ENCODE results near the gene MSH5. TPM values are rescaled to one million over a fixed set of nuclear protein-coding genes. Genes with fewer than 3 reads are reported as not detected.

Gene MSH5
- total RNA-seq, 2 experiments from 2014 or later = 104 to 218 TPM

DNA sequence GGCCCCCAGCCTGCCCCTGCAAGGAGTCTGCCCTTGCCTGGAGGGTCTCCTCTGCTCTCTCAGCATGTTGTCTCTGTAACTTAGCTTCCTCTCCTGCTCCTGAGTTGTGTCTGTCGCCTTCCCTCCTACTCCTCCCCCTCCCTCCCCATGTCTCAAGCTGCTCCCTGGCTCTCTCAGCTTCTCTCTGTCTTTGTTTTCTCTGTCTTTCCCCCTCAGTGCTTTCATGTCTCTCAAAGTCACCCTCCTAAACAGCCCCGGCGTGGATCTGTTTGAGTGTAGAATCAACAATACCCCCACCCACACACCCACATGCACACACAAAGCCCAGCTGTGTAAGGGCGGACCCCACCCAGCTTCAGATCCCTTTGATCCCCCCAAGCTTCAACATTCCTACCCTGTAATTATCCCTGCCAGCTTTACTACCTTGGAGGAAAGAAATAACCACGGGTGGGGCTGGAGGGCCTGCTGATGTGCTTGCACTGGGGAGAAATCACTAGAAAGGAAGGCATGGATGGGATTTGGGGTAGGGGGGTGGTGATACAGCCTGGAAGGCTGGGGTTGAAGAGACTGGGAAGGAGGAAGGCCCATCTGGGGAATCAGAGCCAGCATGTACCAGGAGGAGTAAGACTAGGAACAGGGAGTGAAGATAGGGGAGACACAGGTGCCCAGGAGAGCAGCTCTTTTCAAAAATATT is 25.7 kb upstream of the MSH5 start:
- H4K20me1 ChIP-seq (ENCODE audit: insufficient read depth, low read length) = no peaks in the 10 kb centered on the region
- DNase-seq (ENCODE audit: low spot score) = no peak
- intact Hi-C loops (cut with micrococcal nuclease; ENCODE audit: unreplicated experiment) = no loop called here
- POLR2A ChIA-PET = interaction anchor here (0.5 to 1.7 kb wide), 5 partner anchors 11 to 24 kb away, joined by 3 to 7 read pairs (median 3); no protein-coding TSS in a partner anchor
- no peaks in the 10 kb centered on the region for H3K36me3 ChIP-seq (ENCODE audit: insufficient read depth, low read length)
- no peak overlapping the region for H3K4me3 ChIP-seq (ENCODE audit: low read depth, low read length, poor library complexity, severe bottlenecking)
- CTCF ChIA-PET (ENCODE audit: unreplicated experiment) = interaction anchor here (0.5 kb wide), 1 partner anchor 121 kb away, joined by 7 read pairs; no protein-coding TSS in a partner anchor
- H3K9me2 ChIP-seq (ENCODE audit: insufficient read depth, low read length) = no peaks in the 10 kb centered on the region
- H3K4me2 ChIP-seq (ENCODE audit: low read length) = no peak overlapping the region
- TF ChIP-seq, protein P1, sequence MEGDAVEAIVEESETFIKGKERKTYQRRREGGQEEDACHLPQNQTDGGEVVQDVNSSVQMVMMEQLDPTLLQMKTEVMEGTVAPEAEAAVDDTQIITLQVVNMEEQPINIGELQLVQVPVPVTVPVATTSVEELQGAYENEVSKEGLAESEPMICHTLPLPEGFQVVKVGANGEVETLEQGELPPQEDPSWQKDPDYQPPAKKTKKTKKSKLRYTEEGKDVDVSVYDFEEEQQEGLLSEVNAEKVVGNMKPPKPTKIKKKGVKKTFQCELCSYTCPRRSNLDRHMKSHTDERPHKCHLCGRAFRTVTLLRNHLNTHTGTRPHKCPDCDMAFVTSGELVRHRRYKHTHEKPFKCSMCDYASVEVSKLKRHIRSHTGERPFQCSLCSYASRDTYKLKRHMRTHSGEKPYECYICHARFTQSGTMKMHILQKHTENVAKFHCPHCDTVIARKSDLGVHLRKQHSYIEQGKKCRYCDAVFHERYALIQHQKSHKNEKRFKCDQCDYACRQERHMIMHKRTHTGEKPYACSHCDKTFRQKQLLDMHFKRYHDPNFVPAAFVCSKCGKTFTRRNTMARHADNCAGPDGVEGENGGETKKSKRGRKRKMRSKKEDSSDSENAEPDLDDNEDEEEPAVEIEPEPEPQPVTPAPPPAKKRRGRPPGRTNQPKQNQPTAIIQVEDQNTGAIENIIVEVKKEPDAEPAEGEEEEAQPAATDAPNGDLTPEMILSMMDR (conservative IDR thresholded peaks at IDR 0.05; ENCODE audit: low read length) = no peak
- no peak for TF ChIP-seq EZH2phosphoT487 (IDR thresholded peaks at IDR 0.05; ENCODE audit: borderline replicate concordance, low read depth, low read length)
- H3K4me1 ChIP-seq (ENCODE audit: insufficient read depth, low read length, poor library complexity, severe bottlenecking) = peaks cover 10% of the 10 kb centered on the region
- H3K27ac ChIP-seq (ENCODE audit: low read depth, low read length, poor library complexity, severe bottlenecking) = no peak overlapping the region
- no peaks in the 10 kb centered on the region for H3K79me2 ChIP-seq (ENCODE audit: insufficient read depth, low read depth, low read length)
- H3K9me3 ChIP-seq (ENCODE audit: low read length) = no peaks in the 10 kb centered on the region
- no TSS peak for BruUV-seq (replicated peaks)
- no peak overlapping the region for H2AFZ ChIP-seq (ENCODE audit: low read length)

DNA sequence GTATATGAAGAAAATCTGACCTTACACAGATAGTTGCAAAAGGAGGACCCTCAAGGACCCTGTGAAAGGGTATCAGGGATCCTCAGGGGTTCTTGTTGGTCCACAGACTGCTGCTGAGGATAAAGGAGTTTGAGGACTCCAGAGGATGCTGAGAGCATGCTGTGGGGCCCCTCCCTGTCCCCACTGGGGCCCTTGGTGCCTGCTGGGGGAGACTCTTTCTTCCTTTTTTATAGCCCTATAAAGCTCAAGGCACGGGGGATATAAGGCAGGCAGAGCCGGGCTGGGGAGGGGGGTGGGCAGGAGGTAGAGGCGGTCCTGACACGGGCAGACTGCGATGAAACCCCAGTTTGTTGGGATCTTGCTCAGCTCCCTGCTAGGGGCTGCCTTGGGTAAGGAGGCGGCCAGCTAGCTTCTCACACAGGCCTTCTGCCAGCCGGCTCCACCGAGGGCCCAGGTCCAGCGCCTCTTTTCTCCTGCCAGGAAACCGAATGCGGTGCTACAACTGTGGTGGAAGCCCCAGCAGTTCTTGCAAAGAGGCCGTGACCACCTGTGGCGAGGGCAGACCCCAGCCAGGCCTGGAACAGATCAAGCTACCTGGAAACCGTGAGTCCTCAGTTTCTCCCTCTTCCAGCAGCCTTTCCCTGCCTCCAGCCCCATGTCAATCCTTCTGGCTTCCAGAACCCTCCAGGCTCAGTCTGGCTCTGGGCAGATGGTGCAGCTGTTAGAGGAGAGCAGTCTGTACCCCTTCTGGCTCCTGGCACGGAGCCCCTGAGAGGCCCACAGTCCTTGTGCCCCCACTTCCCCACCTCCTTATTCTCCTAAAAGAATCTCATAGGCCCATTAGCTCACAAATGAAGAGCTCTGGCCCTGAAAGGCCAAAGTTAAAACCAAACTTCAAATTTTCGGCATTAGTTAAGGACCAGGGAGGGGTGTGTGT is 24.5 kb upstream of the MSH5 start, which contains the start of gene LY6G6D:
TSS of gene LY6G6D (plus strand) at position 327 of the 937 bp plus-strand sequence. CDS start at position 335, 8 bp downstream.
- H4K20me1 ChIP-seq (ENCODE audit: insufficient read depth, low read length) = no peaks in the 10 kb centered on the region
- H3K9me2 ChIP-seq (ENCODE audit: insufficient read depth, low read length) = no peaks in the 10 kb centered on the region
- no peak within 1 kb of the TSS for H3K4me3 ChIP-seq (ENCODE audit: low read depth, low read length, poor library complexity, severe bottlenecking)
- intact Hi-C loops (cut with micrococcal nuclease; ENCODE audit: unreplicated experiment) = no loop called here
- BruUV-seq (replicated peaks) = no TSS peak
- H3K79me2 ChIP-seq (ENCODE audit: insufficient read depth, low read depth, low read length) = no peaks in the 10 kb centered on the region
- no peak within 1 kb of the TSS for H3K27ac ChIP-seq (ENCODE audit: low read depth, low read length, poor library complexity, severe bottlenecking)
- no peak within 1 kb of the TSS for H3K4me2 ChIP-seq (ENCODE audit: low read length)
- no peaks in the 10 kb centered on the region for H3K9me3 ChIP-seq (ENCODE audit: low read length)
- H2AFZ ChIP-seq (ENCODE audit: low read length) = no peak within 1 kb of the TSS
- no peak for DNase-seq (ENCODE audit: low spot score)
- peaks cover 9% of the 10 kb centered on the region for H3K4me1 ChIP-seq (ENCODE audit: insufficient read depth, low read length, poor library complexity, severe bottlenecking)
- TF ChIP-seq EZH2phosphoT487 (IDR thresholded peaks at IDR 0.05; ENCODE audit: borderline replicate concordance, low read depth, low read length) = no peak
- TF ChIP-seq, protein P1 (conservative IDR thresholded peaks at IDR 0.05; ENCODE audit: low read length) = no peak
- POLR2A ChIA-PET = interaction anchor here (1.0 to 1.7 kb wide), 2 partner anchors 10 to 25 kb away, joined by 3 to 7 read pairs; no protein-coding TSS in a partner anchor
- H3K36me3 ChIP-seq (ENCODE audit: insufficient read depth, low read length) = no peaks in the 10 kb centered on the region
- CTCF ChIA-PET (ENCODE audit: unreplicated experiment) = no interaction called here

All from OCI-LY7 (cell line).